ENCODE measurements around the gene DNAH3.

The DNAH3 gene

GRCh38 chr16:21078563-21078962 lies 72.1 kb downstream of the DNAH3 start:
- H4K20me1 ChIP-seq (ENCODE audit: insufficient read depth) = no peaks in the 10 kb centered on the region
- H3K36me3 ChIP-seq (ENCODE audit: insufficient read depth) = no peaks in the 10 kb centered on the region
- no peak for TF ChIP-seq CTCF (conservative IDR thresholded peaks at IDR 0.05; ENCODE audit: low read depth, low read length)
- no peaks in the 10 kb centered on the region for H3K27me3 ChIP-seq (ENCODE audit: insufficient read depth, low read depth)
- H3K4me1 ChIP-seq (ENCODE audit: low read depth, poor library complexity, severe bottlenecking) = no peaks in the 10 kb centered on the region
- no peak overlapping the region for H3K9ac ChIP-seq
- H3K4me3 ChIP-seq (IDR thresholded peaks at IDR 0.05; ENCODE audit: insufficient read depth, low read depth, low read length) = no peak overlapping the region
- H2AFZ ChIP-seq (ENCODE audit: low read depth) = no peak overlapping the region
- H3K4me2 ChIP-seq = no peak overlapping the region
- no peak overlapping the region for H3K27ac ChIP-seq
- H3K79me2 ChIP-seq (ENCODE audit: insufficient read depth, low read depth) = no peaks in the 10 kb centered on the region

GRCh38 chr16:21076186-21076883 lies 74.3 kb downstream of the DNAH3 start:
- H3K4me2 ChIP-seq = no peak overlapping the region
- no peak overlapping the region for H2AFZ ChIP-seq (ENCODE audit: low read depth)
- no peak overlapping the region for H3K4me3 ChIP-seq (IDR thresholded peaks at IDR 0.05; ENCODE audit: insufficient read depth, low read depth, low read length)
- TF ChIP-seq CTCF (conservative IDR thresholded peaks at IDR 0.05; ENCODE audit: low read depth, low read length) = no peak
- no peaks in the 10 kb centered on the region for H4K20me1 ChIP-seq (ENCODE audit: insufficient read depth)
- no peaks in the 10 kb centered on the region for H3K36me3 ChIP-seq (ENCODE audit: insufficient read depth)
- no peak overlapping the region for H3K9ac ChIP-seq
- H3K27me3 ChIP-seq (ENCODE audit: insufficient read depth, low read depth) = no peaks in the 10 kb centered on the region
- H3K79me2 ChIP-seq (ENCODE audit: insufficient read depth, low read depth) = no peaks in the 10 kb centered on the region
- no peak overlapping the region for H3K27ac ChIP-seq
- no peaks in the 10 kb centered on the region for H3K4me1 ChIP-seq (ENCODE audit: low read depth, poor library complexity, severe bottlenecking)

- Histone ChIP-seq H3K4me1 (ENCODE audit: low read depth, poor library complexity, severe bottlenecking) (no peaks in the 10 kb centered on the region), H3K9ac (no peak overlapping the region), H3K27ac (no peak overlapping the region), H3K36me3 (ENCODE audit: insufficient read depth) (no peaks in the 10 kb centered on the region), H3K4me2 (no peak overlapping the region), H4K20me1 (ENCODE audit: insufficient read depth) (no peaks in the 10 kb centered on the region), H2AFZ (ENCODE audit: low read depth) (no peak overlapping the region), H3K4me3 (IDR thresholded peaks at IDR 0.05; ENCODE audit: insufficient read depth, low read depth, low read length) (no peak overlapping the region), H3K27me3 (ENCODE audit: insufficient read depth, low read depth) (no peaks in the 10 kb centered on the region), H3K79me2 (ENCODE audit: insufficient read depth, low read depth) (no peaks in the 10 kb centered on the region)
- no peak for TF ChIP-seq CTCF (conservative IDR thresholded peaks at IDR 0.05; ENCODE audit: low read depth, low read length)
Measured at GRCh38 chr16:21075252-21075651, 75.4 kb downstream of the DNAH3 start.

GRCh38 chr16:21072976-21073375 lies 77.7 kb downstream of the DNAH3 start:
- Histone ChIP-seq H4K20me1 (ENCODE audit: insufficient read depth) (no peaks in the 10 kb centered on the region), H3K4me1 (ENCODE audit: low read depth, poor library complexity, severe bottlenecking) (no peaks in the 10 kb centered on the region), H3K4me2 (no peak overlapping the region), H3K79me2 (ENCODE audit: insufficient read depth, low read depth) (no peaks in the 10 kb centered on the region), H3K9ac (no peak overlapping the region), H3K4me3 (IDR thresholded peaks at IDR 0.05; ENCODE audit: insufficient read depth, low read depth, low read length) (no peak overlapping the region), H3K27me3 (ENCODE audit: insufficient read depth, low read depth) (no peaks in the 10 kb centered on the region), H3K36me3 (ENCODE audit: insufficient read depth) (no peaks in the 10 kb centered on the region), H3K27ac (no peak overlapping the region), H2AFZ (ENCODE audit: low read depth) (no peak overlapping the region)
- no peak for TF ChIP-seq CTCF (conservative IDR thresholded peaks at IDR 0.05; ENCODE audit: low read depth, low read length)
